SK-N-SH treated with all-trans-retinoic acid at 6 μM for 48 hours (cell line): ENCODE measurements around the gene WDR76.
"Not testable (repeated sequence)": the region's sequence is repeated elsewhere in the genome, so short reads cannot be mapped to it uniquely, and the experiment has no call there.

ENCODE experiments used
- ATAC-seq: fragments of 200-7000 bp; cut with Tn5 transposase; 3 replicates; pipeline ENCODE4 v1.9.1; 2020; ENCODE audit warnings: mild to moderate bottlenecking, moderate library complexity
- ARNTL ChIP-seq: fragments of 450-650 bp; formaldehyde crosslinking; IDR thresholded peaks from 2 replicates; pipeline ENCODE4 v1.5.0; 2020; ENCODE audit warnings: low read depth, mild to moderate bottlenecking, moderate library complexity, borderline replicate concordance
- BACH2 ChIP-seq: fragments of 250-450 bp; sonication (Bioruptor Pico); IDR thresholded peaks from 2 replicates; pipeline ENCODE4 v1.9.0; 2021; ENCODE audit warnings: mild to moderate bottlenecking, borderline replicate concordance
- CSDC2 ChIP-seq: fragments of 250-450 bp; sonication (Bioruptor Pico); IDR thresholded peaks from 2 replicates; pipeline ENCODE4 v1.5.0; 2020; ENCODE audit warnings: mild to moderate bottlenecking, moderate library complexity
- ESRRG ChIP-seq: fragments of 250-450 bp; sonication (Bioruptor Pico); IDR thresholded peaks from 2 replicates; pipeline ENCODE4 v1.6.1; 2021; ENCODE audit warnings: mild to moderate bottlenecking
- GLIS3 ChIP-seq: fragments of 250-450 bp; sonication (Bioruptor Pico); IDR thresholded peaks from 2 replicates; pipeline ENCODE4 v1.5.0; 2020; ENCODE audit warnings: mild to moderate bottlenecking, moderate library complexity
- ISL1 ChIP-seq: fragments of 250-450 bp; sonication (Bioruptor Pico); IDR thresholded peaks from 2 replicates; pipeline ENCODE4 v2.1.2; 2022; ENCODE audit warnings: mild to moderate bottlenecking, moderate library complexity
- OSR1 ChIP-seq: fragments of 250-450 bp; sonication (Bioruptor Pico); IDR thresholded peaks from 2 replicates; pipeline ENCODE4 v1.8.0; 2022; ENCODE audit warnings: moderate library complexity, mild to moderate bottlenecking, inconsistent platforms
- PPARA ChIP-seq: fragments of 250-450 bp; sonication (Bioruptor Pico); IDR thresholded peaks from 2 replicates; pipeline ENCODE4 v1.5.0; 2020; ENCODE audit warnings: mild to moderate bottlenecking, borderline replicate concordance
- RARB ChIP-seq: fragments of 250-450 bp; sonication (Bioruptor Pico); IDR thresholded peaks from 2 replicates; pipeline ENCODE4 v1.8.0; 2021; ENCODE audit warnings: mild to moderate bottlenecking, moderate library complexity
- SNAI2 ChIP-seq: fragments of 250-450 bp; sonication (Bioruptor Pico); IDR thresholded peaks from 2 replicates; pipeline ENCODE4 v1.5.0; 2020; ENCODE audit warnings: mild to moderate bottlenecking, moderate library complexity
- TCF4 ChIP-seq: fragments of 250-450 bp; sonication (Bioruptor Pico); IDR thresholded peaks from 2 replicates; pipeline ENCODE4 v1.8.0; 2021; ENCODE audit warnings: mild to moderate bottlenecking, moderate library complexity, borderline replicate concordance
- TOX ChIP-seq: fragments of 250-450 bp; sonication (Bioruptor Pico); IDR thresholded peaks from 2 replicates; pipeline ENCODE4 v1.8.0; 2021; ENCODE audit warnings: mild to moderate bottlenecking, moderate library complexity, borderline replicate concordance
- ZC3H10 ChIP-seq: fragments of 250-450 bp; sonication (Bioruptor Pico); IDR thresholded peaks from 2 replicates; pipeline ENCODE4 v1.5.1; 2021; ENCODE audit warnings: mild to moderate bottlenecking, moderate library complexity
- ZFP3 ChIP-seq: fragments of 250-450 bp; sonication (Bioruptor Pico); IDR thresholded peaks from 2 replicates; pipeline ENCODE4 v1.5.0; 2020; ENCODE audit warnings: mild to moderate bottlenecking, moderate library complexity
- ZNF70 ChIP-seq: fragments of 450-650 bp; formaldehyde crosslinking; IDR thresholded peaks from 2 replicates; pipeline ENCODE4 v1.5.0; 2020; ENCODE audit warnings: mild to moderate bottlenecking, moderate library complexity
- ZNF8 ChIP-seq: fragments of 450-650 bp; formaldehyde crosslinking; IDR thresholded peaks from 2 replicates; pipeline ENCODE4 v1.5.0; 2020; ENCODE audit warnings: mild to moderate bottlenecking, moderate library complexity
- TF ChIP-seq, protein P1 (sequence below): fragments of 250-450 bp; sonication (Bioruptor Pico); IDR thresholded peaks from 2 replicates; pipeline ENCODE4 v1.5.1; 2020; ENCODE audit warnings: low read depth, mild to moderate bottlenecking, moderate library complexity
- TF ChIP-seq, protein P2 (sequence below): fragments of 250-450 bp; sonication (Bioruptor Pico); IDR thresholded peaks from 2 replicates; pipeline ENCODE4 v1.5.1; 2021; ENCODE audit warnings: mild to moderate bottlenecking, moderate library complexity
- TF ChIP-seq, protein P3 (sequence below): fragments of 250-450 bp; sonication (Bioruptor Pico); IDR thresholded peaks from 2 replicates; pipeline ENCODE4 v1.5.0; 2020; ENCODE audit warnings: mild to moderate bottlenecking, moderate library complexity
- TF ChIP-seq, protein P4 (sequence below): fragments of 250-450 bp; sonication (Bioruptor Pico); IDR thresholded peaks from 2 replicates; pipeline ENCODE4 v1.8.0; 2021; ENCODE audit warnings: low read depth, mild to moderate bottlenecking, moderate library complexity, borderline replicate concordance

Gene WDR76

DNA sequence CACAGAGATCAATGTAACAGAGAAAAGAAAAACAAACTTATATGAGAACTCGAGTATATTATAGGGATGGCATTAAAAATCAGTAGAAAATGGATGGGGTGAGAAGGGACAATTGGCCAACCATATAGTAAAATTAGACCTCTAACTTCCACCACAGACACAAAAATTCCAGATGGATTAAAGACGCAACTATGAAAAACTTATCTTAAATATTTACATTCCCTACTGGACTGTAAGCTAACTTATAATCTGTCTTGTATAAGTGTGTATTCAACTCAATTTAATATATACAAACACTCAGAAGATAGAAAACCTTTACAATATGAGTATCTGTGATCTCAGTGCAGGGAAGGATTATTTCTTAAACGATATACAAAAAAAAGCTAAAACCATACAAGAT lies 5.3 kb upstream of the WDR76 start:
- ATAC-seq: no peak
- TF ChIP-seq OSR1 (CRISPR knock-in tag) (no peak), BACH2 (CRISPR knock-in tag) (no peak), ZFP3 (CRISPR knock-in tag) (no peak), CSDC2 (no peak), PPARA (CRISPR knock-in tag) (no peak), ISL1 (CRISPR knock-in tag) (no peak), TCF4 (CRISPR knock-in tag) (no peak), RARB (no peak), ZC3H10 (CRISPR knock-in tag) (no peak), TOX (CRISPR knock-in tag) (no peak), ZNF70 (CRISPR knock-in tag) (no peak), ARNTL (CRISPR knock-in tag) (no peak), ESRRG (CRISPR knock-in tag) (no peak), GLIS3 (no peak), ZNF8 (CRISPR knock-in tag) (no peak), SNAI2 (CRISPR knock-in tag) (no peak)
- TF ChIP-seq, protein P1, sequence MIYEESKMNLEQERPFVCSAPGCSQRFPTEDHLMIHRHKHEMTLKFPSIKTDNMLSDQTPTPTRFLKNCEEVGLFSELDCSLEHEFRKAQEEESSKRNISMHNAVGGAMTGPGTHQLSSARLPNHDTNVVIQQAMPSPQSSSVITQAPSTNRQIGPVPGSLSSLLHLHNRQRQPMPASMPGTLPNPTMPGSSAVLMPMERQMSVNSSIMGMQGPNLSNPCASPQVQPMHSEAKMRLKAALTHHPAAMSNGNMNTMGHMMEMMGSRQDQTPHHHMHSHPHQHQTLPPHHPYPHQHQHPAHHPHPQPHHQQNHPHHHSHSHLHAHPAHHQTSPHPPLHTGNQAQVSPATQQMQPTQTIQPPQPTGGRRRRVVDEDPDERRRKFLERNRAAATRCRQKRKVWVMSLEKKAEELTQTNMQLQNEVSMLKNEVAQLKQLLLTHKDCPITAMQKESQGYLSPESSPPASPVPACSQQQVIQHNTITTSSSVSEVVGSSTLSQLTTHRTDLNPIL (CRISPR knock-in tag): no peak
- TF ChIP-seq, protein P2, sequence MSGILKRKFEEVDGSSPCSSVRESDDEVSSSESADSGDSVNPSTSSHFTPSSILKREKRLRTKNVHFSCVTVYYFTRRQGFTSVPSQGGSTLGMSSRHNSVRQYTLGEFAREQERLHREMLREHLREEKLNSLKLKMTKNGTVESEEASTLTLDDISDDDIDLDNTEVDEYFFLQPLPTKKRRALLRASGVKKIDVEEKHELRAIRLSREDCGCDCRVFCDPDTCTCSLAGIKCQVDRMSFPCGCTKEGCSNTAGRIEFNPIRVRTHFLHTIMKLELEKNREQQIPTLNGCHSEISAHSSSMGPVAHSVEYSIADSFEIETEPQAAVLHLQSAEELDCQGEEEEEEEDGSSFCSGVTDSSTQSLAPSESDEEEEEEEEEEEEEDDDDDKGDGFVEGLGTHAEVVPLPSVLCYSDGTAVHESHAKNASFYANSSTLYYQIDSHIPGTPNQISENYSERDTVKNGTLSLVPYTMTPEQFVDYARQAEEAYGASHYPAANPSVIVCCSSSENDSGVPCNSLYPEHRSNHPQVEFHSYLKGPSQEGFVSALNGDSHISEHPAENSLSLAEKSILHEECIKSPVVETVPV (CRISPR knock-in tag): no peak
- TF ChIP-seq, protein P3, sequence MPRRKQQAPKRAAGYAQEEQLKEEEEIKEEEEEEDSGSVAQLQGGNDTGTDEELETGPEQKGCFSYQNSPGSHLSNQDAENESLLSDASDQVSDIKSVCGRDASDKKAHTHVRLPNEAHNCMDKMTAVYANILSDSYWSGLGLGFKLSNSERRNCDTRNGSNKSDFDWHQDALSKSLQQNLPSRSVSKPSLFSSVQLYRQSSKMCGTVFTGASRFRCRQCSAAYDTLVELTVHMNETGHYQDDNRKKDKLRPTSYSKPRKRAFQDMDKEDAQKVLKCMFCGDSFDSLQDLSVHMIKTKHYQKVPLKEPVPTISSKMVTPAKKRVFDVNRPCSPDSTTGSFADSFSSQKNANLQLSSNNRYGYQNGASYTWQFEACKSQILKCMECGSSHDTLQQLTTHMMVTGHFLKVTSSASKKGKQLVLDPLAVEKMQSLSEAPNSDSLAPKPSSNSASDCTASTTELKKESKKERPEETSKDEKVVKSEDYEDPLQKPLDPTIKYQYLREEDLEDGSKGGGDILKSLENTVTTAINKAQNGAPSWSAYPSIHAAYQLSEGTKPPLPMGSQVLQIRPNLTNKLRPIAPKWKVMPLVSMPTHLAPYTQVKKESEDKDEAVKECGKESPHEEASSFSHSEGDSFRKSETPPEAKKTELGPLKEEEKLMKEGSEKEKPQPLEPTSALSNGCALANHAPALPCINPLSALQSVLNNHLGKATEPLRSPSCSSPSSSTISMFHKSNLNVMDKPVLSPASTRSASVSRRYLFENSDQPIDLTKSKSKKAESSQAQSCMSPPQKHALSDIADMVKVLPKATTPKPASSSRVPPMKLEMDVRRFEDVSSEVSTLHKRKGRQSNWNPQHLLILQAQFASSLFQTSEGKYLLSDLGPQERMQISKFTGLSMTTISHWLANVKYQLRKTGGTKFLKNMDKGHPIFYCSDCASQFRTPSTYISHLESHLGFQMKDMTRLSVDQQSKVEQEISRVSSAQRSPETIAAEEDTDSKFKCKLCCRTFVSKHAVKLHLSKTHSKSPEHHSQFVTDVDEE: no peak
- TF ChIP-seq, protein P4, sequence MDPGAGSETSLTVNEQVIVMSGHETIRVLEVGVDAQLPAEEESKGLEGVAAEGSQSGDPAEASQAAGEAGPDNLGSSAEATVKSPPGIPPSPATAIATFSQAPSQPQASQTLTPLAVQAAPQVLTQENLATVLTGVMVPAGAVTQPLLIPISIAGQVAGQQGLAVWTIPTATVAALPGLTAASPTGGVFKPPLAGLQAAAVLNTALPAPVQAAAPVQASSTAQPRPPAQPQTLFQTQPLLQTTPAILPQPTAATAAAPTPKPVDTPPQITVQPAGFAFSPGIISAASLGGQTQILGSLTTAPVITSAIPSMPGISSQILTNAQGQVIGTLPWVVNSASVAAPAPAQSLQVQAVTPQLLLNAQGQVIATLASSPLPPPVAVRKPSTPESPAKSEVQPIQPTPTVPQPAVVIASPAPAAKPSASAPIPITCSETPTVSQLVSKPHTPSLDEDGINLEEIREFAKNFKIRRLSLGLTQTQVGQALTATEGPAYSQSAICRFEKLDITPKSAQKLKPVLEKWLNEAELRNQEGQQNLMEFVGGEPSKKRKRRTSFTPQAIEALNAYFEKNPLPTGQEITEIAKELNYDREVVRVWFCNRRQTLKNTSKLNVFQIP (CRISPR knock-in tag): no peak

DNA sequence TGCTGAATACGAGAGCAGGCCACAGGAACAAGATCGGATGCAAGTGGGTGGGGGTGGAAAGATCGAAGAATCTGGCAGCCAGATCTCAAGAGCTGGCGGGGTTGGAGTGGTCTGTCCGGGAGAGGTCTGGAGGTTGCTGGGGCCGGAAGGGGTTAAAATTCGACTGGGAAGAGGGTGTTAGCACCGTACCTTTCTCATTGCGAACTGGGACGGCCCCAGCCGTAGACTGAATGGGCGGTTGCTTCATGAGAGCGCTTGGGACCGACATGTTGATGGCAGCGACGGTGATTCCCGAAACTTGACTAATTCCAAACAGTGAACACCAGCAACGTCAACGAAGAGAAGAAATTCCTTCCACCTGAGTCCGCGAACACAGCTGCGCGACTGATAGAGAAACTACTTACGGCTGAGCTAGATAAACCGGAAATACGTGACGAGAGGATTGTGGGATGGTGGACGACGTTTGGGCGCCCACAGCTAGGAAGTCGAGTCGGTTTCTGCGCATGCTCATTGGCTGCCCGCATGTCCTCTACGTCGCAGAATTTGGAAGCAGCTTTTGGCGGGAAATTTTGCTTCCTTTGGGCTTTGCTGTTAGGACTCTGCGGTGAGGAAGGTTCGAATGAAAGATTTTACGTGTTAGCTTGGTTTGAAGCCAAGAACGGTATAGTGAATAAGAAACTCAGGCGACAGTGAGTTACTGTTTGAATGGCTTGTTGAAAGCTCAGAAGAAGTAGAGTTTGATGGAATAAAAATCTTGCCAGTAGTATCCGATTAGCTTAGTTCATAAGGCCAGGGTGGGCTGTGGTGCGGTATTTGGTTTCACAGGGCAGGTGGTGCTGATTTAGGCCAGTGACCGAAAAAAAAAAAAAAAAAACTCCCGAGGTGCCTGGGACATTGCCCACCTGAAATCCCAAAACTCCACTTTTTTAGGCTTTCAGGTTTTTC lies 2.2 kb upstream of the WDR76 start, which contains the start of gene MFAP1:
MFAP1 (minus strand) TSS at position 389 of the 945 bp plus-strand sequence; CDS start at position 268, 121 bp downstream.
- peak; percentile 88 for ATAC-seq
- TF ChIP-seq SNAI2 (CRISPR knock-in tag): no peak
- TF ChIP-seq, protein P1 (CRISPR knock-in tag): no peak
- TF ChIP-seq OSR1 (CRISPR knock-in tag): no peak
- TF ChIP-seq GLIS3: no peak
- TF ChIP-seq ZNF70 (CRISPR knock-in tag): no peak
- TF ChIP-seq TCF4 (CRISPR knock-in tag): no peak
- TF ChIP-seq ZC3H10 (CRISPR knock-in tag): no peak
- TF ChIP-seq RARB: no peak
- no peak for TF ChIP-seq CSDC2

DNA sequence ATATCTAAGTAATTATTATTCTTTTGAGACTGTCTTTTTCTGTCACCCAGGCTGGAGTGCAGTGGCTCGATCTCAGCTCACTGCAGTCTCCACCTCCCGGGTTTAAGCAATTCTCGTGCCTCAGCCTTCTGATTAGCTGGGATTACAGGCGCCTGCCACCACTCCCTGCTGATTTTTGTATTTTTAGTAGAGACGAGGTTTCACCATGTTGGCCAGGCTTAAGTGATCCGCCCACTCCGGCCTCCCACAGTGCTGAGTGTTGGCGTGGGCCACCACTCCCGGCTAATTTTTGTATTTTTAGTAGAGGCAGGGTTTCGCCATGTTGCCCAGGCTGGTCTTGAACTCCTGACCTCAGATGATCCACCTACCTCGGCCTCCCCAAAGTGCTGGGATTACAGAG lies 1.5 kb upstream of the WDR76 start:
- ATAC-seq: not testable (repeated sequence)
